IMR-90 (cell line): Measurements from ENCODE around the gene RERE. TPM values are rescaled to one million over a fixed set of nuclear protein-coding genes. Genes with fewer than 3 reads are reported as not detected.
A peak's percentile ranks its signal among the peaks of the same experiment; 100 is the strongest.

Source experiments
- ATAC-seq: fragments of 200-7000 bp; cut with Tn5 transposase; 2 replicates; pipeline ENCODE4 v1.9.1; 2020; ENCODE audit warnings: low read depth, mild to moderate bottlenecking, moderate library complexity
- BruUV-seq: library from RNA; stranded (reverse); fragments of 400-500 nt; replicated peaks from 2 replicates; lab custom pipeline; 2021; lab: Mats Ljungman, UMichigan
- CTCF ChIA-PET: fragments of 300-600 bp; formaldehyde crosslinking; extraction: SDS; loops from one replicate; lab custom pipeline; 2021; ENCODE audit warnings: antibody characterized with exemption; lab: Yijun Ruan, JAX
- POLR2A ChIA-PET: fragments of 300-600 bp; sonication (Branson Sonifier 250); formaldehyde crosslinking; loops from one replicate; lab custom pipeline; 2022; ENCODE audit warnings: antibody characterized with exemption; ENCODE audit not compliant: unreplicated experiment; lab: Charles Lee
- DNase-seq: peaks from one replicate; pipeline ENCODE4 v3.0.0; 2013
- H2AFZ ChIP-seq: replicated peaks from 2 replicates; pipeline ENCODE3; 2013; ENCODE audit warnings: low read length, mild to moderate bottlenecking; ENCODE audit not compliant: poor library complexity
- H2AK5ac ChIP-seq: 2 replicates; pipeline ENCODE4 v1.6.1; 2013; ENCODE audit warnings: low read depth, low read length, inconsistent platforms
- H2AK9ac ChIP-seq: replicated peaks from 2 replicates; pipeline ENCODE3; 2013; ENCODE audit warnings: mild to moderate bottlenecking, low read depth, low read length, moderate library complexity; ENCODE audit not compliant: poor library complexity
- H2BK120ac ChIP-seq: 2 replicates; pipeline ENCODE4 v1.6.1; 2013; ENCODE audit warnings: low read depth, low read length, inconsistent platforms
- H2BK15ac ChIP-seq: 3 replicates; pipeline ENCODE4 v1.6.1; 2013; ENCODE audit warnings: low read depth, low read length, inconsistent platforms
- H2BK20ac ChIP-seq: 2 replicates; pipeline ENCODE4 v1.6.1; 2013; ENCODE audit warnings: low read depth, mild to moderate bottlenecking, inconsistent platforms, low read length, moderate library complexity
- H2BK5ac ChIP-seq: 2 replicates; pipeline ENCODE4 v1.6.1; 2013; ENCODE audit warnings: mild to moderate bottlenecking, low read depth, low read length, inconsistent platforms; ENCODE audit not compliant: poor library complexity, severe bottlenecking
- H3K14ac ChIP-seq: replicated peaks from 2 replicates; pipeline ENCODE4 v1.6.1; 2013; ENCODE audit warnings: low read depth, low read length, inconsistent platforms
- H3K18ac ChIP-seq: 2 replicates; pipeline ENCODE4 v1.6.1; 2013; ENCODE audit warnings: low read depth, low read length, control low read depth
- H3K23ac ChIP-seq: 2 replicates; pipeline ENCODE4 v1.6.1; 2013; ENCODE audit warnings: low read depth, low read length, inconsistent platforms
- H3K27ac ChIP-seq: 2 replicates; pipeline ENCODE4 v1.5.1; 2013; ENCODE audit warnings: mild to moderate bottlenecking, control low read depth, low read length; ENCODE audit not compliant: insufficient read depth
- H3K27me3 ChIP-seq: 2 replicates; pipeline ENCODE4 v1.6.1; 2013; ENCODE audit warnings: low read length; ENCODE audit not compliant: control insufficient read depth, insufficient read depth
- H3K36me3 ChIP-seq: 2 replicates; pipeline ENCODE4 v1.6.1; 2013; ENCODE audit warnings: low read length, mixed read lengths; ENCODE audit not compliant: control insufficient read depth, insufficient read depth
- H3K4ac ChIP-seq: 2 replicates; pipeline ENCODE4 v1.6.1; 2013; ENCODE audit warnings: low read depth, low read length, inconsistent platforms
- H3K4me1 ChIP-seq: 2 replicates; pipeline ENCODE4 v1.6.1; 2013; ENCODE audit warnings: low read length, mixed read lengths; ENCODE audit not compliant: control insufficient read depth, insufficient read depth
- H3K4me2 ChIP-seq: 2 replicates; pipeline ENCODE4 v1.6.1; 2013; ENCODE audit warnings: low read depth, mild to moderate bottlenecking, control low read depth, low read length, moderate library complexity
- H3K4me3 ChIP-seq: 2 replicates; pipeline ENCODE4 v1.5.1; 2013; ENCODE audit warnings: low read depth, mild to moderate bottlenecking, control low read depth, low read length, moderate library complexity; ENCODE audit not compliant: insufficient read depth
- H3K56ac ChIP-seq: 2 replicates; pipeline ENCODE4 v1.6.1; 2013; ENCODE audit warnings: low read length, inconsistent platforms; ENCODE audit not compliant: insufficient read depth; ENCODE audit errors: extremely low read depth
- H3K79me1 ChIP-seq, 2 experiments: 2 replicates each; pipeline ENCODE4 v1.6.1; 2013; ENCODE audit warnings: low read length in 2 of 2, inconsistent platforms in 1 of 2, low read depth in 1 of 2
- H3K9ac ChIP-seq: 2 replicates; pipeline ENCODE4 v1.6.1; 2013; ENCODE audit warnings: low read depth, low read length, control low read depth
- H3K9me1 ChIP-seq: 2 replicates; pipeline ENCODE4 v1.6.1; 2013; ENCODE audit warnings: low read length, inconsistent platforms; ENCODE audit not compliant: insufficient read depth
- H3K9me3 ChIP-seq: 2 replicates; pipeline ENCODE4 v1.6.1; 2013; ENCODE audit warnings: low read length; ENCODE audit not compliant: control insufficient read depth, insufficient read depth
- H4K20me1 ChIP-seq: 2 replicates; pipeline ENCODE4 v1.6.1; 2013; ENCODE audit warnings: low read length, inconsistent platforms; ENCODE audit not compliant: insufficient read depth
- H4K5ac ChIP-seq: 2 replicates; pipeline ENCODE4 v1.6.1; 2013; ENCODE audit warnings: mild to moderate bottlenecking, low read depth, low read length, control low read depth
- H4K8ac ChIP-seq, 2 experiments: 2 replicates each; pipeline ENCODE4 v1.6.1; 2013; ENCODE audit warnings: low read depth in 2 of 2, low read length in 2 of 2, control low read depth in 1 of 2, inconsistent platforms in 1 of 2
- H4K91ac ChIP-seq: 2 replicates; pipeline ENCODE4 v1.6.1; 2013; ENCODE audit warnings: low read depth, low read length, inconsistent platforms; ENCODE audit not compliant: insufficient read depth
- BHLHE40 ChIP-seq: fragments of 150-350 bp; IDR thresholded peaks from 2 replicates; pipeline ENCODE4 v1.6.1; 2016; ENCODE audit warnings: mild to moderate bottlenecking, low read depth, low read length
- CEBPB ChIP-seq: IDR thresholded peaks from 2 replicates; pipeline ENCODE4 v1.6.1; 2012; ENCODE audit warnings: low read depth, low read length, improper control_type of control experiment
- FOS ChIP-seq: fragments of 150-350 bp; IDR thresholded peaks from 2 replicates; pipeline ENCODE4 v1.6.1; 2016; ENCODE audit warnings: low read depth, low read length
- MAZ ChIP-seq: IDR thresholded peaks from 2 replicates; pipeline ENCODE4 v1.6.1; 2012; ENCODE audit warnings: low read depth, mild to moderate bottlenecking, low read length, improper control_type of control experiment, moderate library complexity, borderline replicate concordance
- NFE2L2 ChIP-seq: fragments of 150-350 bp; IDR thresholded peaks from 2 replicates; pipeline ENCODE4 v1.6.1; 2016; ENCODE audit warnings: low read depth, mild to moderate bottlenecking, low read length
- WGBS, 2 experiments: methylation state at CpG; one replicate each; pipeline versions ENCODE4 v1.1.5 to v1.1.7; 2013; ENCODE audit warnings: missing lambda C conversion rate in 2 of 2; ENCODE audit not compliant: insufficient read length in 1 of 2; ENCODE audit errors: extremely low coverage in 2 of 2; 5-methylcytosine and 5-hydroxymethylcytosine counted together
- dilution Hi-C: fragments of 300-500 bp; cut with HindIII; formaldehyde crosslinking; loops from one replicate; pipeline ENCODE4 v1.14.3; 2018; ENCODE audit warnings: low sequenced_read_pairs; ENCODE audit not compliant: unreplicated experiment
- in situ Hi-C: fragments of 300-500 bp; cut with MboI; formaldehyde crosslinking; loops from 3 replicates; pipeline ENCODE4 v1.14.3; 2019; ENCODE audit warnings: low sequenced_read_pairs, inconsistent platforms, mixed read lengths
- intact Hi-C: fragments of 100-400 bp; cut with micrococcal nuclease; formaldehyde crosslinking; loops from 2 replicates; pipeline ENCODE4 v1.10.0; 2022
- polyA plus RNA-seq, 3 experiments: library from polyadenylated mRNA; depleted of rRNA; stranded (reverse); fragments of >200 nt; gene quantifications; 2 replicates each; pipeline ENCODE4 v1.2.3, GENCODE V29; 2012; ENCODE audit warnings: low replicate concordance in 1 of 3
- total RNA-seq: library from RNA; depleted of rRNA; stranded (reverse); fragments of >200 nt; gene quantifications from 2 replicates; pipeline ENCODE4 v1.2.3, GENCODE V29; 2012

RERE gene
- total and polyA plus RNA-seq, 2 of the 4 experiments (the other 2 are of a cell fraction), result 11.5 to 25.1 TPM

GRCh38 chr1:8406011-8406410 is 411.4 kb downstream of the RERE start:
- Histone ChIP-seq H3K9me1 (peaks cover 28% of the 10 kb centered on the region), H4K91ac (no peak overlapping the region), H3K4me1 (peaks cover 35% of the 10 kb centered on the region), H3K9me3 (no peaks in the 10 kb centered on the region), H2BK5ac (no peak overlapping the region), H4K8ac (peak overlapping the region in 1 of 2 experiments; percentile 13; a peak in 1 of 4 replicates), H2BK15ac (no peak overlapping the region), H2AK9ac (no peak overlapping the region), H3K36me3 (peaks cover 39% of the 10 kb centered on the region), H3K18ac (no peak overlapping the region), H2AK5ac (no peak overlapping the region), H2BK120ac (no peak overlapping the region), H4K20me1 (peaks cover 33% of the 10 kb centered on the region; the same call in 1 of the 2 replicates), H4K5ac (no peak overlapping the region), H3K4ac (no peak overlapping the region), H2AFZ (no peak overlapping the region), H3K14ac (no peak overlapping the region), H3K23ac (no peak overlapping the region), H3K56ac (no peak overlapping the region), H3K4me2 (no peak overlapping the region), H3K4me3 (no peak overlapping the region), H3K27ac (no peak overlapping the region; the same call in 1 of the 2 replicates), H2BK20ac (no peak overlapping the region), H3K9ac (no peak overlapping the region), H3K27me3 (no peaks in the 10 kb centered on the region), H3K79me1 (peaks cover 50 to 83% of the 10 kb centered on the region in 2 experiments)
- dilution Hi-C loops, result no loop called here
- in situ Hi-C loops, result no loop called here
- intact Hi-C loops, result no loop called here
- ChIA-PET CTCF (no interaction called here), POLR2A (no interaction called here)
- no peak for ATAC-seq
- TF ChIP-seq CEBPB, result no peak
- no peak for TF ChIP-seq FOS
- TF ChIP-seq BHLHE40, result no peak
- no peak for TF ChIP-seq MAZ
- no peak for TF ChIP-seq NFE2L2
- WGBS, 2 experiments, result 100% methylated on average over 1 of the region's 7 CpGs; no CpG with 5 or more reads in 1 of the 2 experiments
- DNase-seq, result no peak
- no TSS peak for BruUV-seq
